LNCAP (cell line): ENCODE data around the gene PHAX.

Experiments used
- CTCF ChIP-seq: fragments of 450-650 bp; IDR thresholded peaks from 2 replicates; pipeline ENCODE4 v1.5.1; 2017; ENCODE audit warnings: mild to moderate bottlenecking

PHAX gene

GRCh38 chr5:126595486-126596083 is 5.2 kb upstream of the PHAX start:
- no peak for TF ChIP-seq CTCF

- no peak for TF ChIP-seq CTCF
Measured at GRCh38 chr5:126597156-126597555, 3.6 kb upstream of the PHAX start.

GRCh38 chr5:126599499-126599898 is 1.2 kb upstream of the PHAX start:
- no peak for TF ChIP-seq CTCF

GRCh38 chr5:126603402-126603991 is 2.8 kb downstream of the PHAX start:
- TF ChIP-seq CTCF, result no peak

GRCh38 chr5:126605525-126605924 is 4.8 kb downstream of the PHAX start:
- no peak for TF ChIP-seq CTCF

- no peak for TF ChIP-seq CTCF
Measured at GRCh38 chr5:126610160-126610559, 9.4 kb downstream of the PHAX start.

GRCh38 chr5:126610616-126611015 is 9.9 kb downstream of the PHAX start:
- TF ChIP-seq CTCF, result no peak
